HG02588 (cell line): ENCODE results near the gene LDHD.
"Not testable (repeated sequence)": the region's sequence is repeated elsewhere in the genome, so short reads cannot be mapped to it uniquely, and the experiment has no call there.

Source experiments
- ATAC-seq: cut with Tn5 transposase; IDR thresholded peaks from one replicate; pipeline ENCODE4 v1.9.1; 2021; ENCODE audit warnings: mild to moderate bottlenecking, moderate library complexity; ENCODE audit not compliant: unreplicated experiment

Gene LDHD

DNA sequence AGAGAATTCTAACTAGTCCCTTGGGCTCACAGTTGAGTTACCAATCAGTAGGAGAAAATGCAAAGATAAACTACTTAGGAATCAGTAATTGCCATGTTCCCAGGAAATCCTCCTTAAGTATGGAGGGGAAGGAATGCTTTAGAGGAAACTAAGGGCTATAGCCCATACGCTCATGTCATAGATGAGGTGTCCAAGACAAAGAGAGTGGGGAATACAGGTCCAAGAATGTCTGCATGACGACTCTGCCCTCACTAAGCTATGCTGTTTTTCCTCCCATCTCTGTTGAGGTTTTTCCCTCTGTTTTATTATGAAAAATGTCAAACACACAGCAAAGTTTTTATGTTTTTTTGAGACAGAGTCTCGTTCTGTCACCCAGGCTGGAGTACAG is 16.0 kb downstream of the LDHD start:
- no peak for ATAC-seq

DNA sequence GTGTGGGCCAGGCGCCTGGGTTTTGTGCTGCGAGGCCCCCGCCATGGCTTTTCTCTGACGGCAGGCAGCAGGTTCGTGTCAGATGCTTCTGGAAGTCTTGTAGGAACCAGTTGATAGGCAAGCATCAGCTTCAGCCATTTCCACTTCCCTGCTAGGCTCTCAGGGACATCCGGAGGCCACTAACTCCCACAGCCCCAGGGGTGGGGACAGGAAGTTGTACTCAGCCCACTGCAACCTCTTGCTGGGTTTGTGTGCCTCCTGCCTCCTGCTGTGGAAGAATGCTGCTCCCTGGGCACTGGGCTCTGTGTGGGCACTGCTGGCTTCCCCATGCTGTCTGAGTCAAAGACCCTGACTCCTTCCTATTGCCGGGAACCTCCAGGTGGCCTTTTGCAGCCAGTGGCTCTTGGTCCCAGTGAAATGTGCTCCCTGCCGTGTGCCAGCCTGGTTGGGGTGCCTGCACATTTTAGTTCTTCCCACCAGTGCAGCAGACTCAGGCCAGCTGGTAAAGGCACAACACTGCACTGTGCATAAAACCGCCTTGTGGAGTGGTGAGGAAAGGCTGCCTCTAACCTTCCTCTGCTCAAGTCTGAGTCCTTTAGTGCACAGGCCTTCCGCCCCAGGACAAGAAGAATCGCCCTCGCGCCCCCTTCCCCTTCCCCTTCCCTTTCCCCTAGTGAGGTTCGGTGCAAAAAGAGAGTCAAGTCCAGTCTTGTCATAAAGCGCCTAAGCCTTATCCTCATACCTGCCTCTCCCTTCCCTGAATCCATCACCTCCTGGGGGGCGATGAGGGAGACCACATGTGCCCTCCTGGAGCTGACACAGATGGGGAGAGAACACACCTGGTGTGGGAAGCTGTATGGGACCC is 16.6 kb downstream of the LDHD start:
- no peak for ATAC-seq

DNA sequence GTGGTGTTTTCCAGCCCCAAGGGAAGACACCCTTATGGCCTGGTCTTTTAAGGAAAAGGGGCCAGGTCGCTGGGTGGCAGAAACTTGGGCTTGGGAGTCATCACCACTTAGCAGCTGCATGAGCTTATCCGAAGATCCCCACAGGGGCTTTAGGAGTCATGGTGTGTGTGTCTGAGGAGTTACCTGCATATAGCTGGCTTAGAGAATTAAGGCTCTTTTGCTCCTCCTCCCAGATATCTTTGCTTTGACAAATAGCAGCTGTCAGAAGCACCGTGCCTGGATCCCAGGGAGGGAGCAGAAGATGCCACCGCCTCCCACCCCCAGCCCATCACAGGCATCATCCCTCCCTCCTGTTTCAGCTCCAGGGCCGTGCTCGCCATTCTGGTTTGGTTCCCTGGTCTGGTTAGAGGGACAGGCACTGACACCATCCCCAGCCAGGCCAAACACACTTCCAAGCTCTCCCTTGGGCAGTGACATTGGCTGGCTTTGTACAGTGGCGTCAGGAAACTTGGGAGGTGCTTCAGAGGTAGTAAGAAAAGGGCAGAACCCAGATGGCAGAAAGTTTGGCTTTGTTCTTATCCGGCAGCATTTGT is 17.4 kb downstream of the LDHD start:
- no peak for ATAC-seq

DNA sequence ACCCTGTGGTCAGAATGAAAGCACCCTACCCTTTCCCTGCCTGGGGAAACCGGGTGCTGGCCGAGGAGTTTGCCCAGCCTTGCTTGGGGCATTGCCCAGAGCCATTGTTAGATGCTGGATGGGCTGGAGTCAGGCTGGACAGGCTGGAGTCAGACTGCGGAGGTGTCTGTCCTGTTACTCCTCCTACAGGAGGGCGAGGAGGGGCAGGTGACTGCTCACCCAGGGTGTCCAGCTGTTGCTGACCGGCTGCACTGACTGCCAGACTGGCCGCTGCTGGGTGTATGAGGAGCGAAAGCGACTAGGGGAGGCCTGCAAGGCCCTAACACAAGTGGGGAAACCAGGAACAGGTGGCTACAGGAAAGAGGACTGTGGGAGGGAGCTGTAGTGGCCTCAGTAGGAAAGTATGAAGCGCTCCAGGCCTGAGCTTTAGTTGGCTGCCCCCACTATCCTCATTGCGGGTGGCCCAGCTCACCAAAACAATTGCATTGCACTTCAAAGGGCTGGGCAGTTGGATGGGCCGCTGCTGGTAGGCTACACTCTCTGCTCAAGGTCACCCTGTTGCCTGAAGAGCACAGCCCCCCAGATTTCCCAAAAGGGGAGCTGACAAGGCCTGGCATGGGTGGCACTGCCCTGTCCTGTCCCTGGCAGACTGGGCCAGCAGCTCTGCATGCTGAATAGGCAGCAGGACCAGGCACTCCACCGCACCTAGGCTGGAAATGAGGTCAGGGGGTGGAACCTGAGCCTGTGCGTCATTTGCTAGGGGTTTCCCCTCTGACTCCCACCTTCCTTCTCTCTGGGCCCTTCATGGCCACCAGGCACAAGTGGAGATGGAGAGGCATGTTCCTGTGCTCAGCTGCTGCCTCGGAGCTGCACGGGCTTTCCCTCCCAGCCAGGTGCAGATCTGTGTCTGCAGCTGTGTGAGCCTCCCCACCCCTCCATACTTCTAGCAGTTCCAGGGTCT is 18.4 kb downstream of the LDHD start:
- ATAC-seq = peak; percentile 47

DNA sequence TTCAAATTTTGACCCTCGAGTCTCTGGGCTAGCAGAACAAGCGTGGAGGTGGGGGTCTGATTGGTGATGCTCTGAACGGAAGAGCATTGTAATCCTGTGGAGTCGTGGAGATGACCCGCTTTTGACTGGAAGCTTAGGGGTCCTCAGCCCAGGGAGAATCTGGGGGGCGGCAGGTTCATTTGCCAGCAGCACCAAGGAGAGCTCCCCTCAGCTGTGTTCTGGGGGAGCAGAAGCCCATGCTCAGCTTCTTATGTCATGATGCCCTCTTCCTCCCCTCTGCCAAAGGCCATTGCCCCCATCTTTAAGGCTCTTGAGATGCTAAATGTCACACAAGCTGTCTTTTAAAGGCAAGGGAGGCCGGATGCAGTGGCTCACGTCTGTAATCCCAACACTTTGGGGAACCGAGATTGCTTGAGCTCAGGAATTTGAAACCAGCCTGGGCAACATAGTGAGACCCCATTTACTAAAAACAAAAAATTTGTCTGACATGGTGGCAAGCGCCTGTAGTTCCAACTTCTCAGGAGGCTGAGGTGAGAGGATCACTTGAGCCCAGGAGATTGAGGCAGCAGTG is 19.3 kb downstream of the LDHD start:
- ATAC-seq = no peak

DNA sequence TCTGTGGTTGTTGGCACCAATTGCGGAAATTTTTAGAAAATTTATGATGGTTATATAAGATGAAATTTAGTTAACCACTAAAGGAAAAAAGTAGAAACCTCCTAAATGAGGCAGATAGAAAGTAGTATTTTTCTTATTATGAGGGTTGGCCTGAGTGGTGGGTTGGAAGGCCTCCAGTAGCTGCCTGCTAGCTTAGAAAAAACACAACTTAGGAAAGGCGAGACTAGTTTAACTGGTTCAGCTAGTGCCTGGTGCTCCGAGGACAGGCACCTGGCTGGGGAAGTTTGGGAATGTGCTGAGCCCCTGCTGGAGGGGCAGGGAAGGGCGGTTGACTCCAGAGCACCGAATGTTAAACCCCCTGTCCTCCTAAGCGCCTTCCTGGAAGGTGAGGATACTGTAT is 19.9 kb downstream of the LDHD start:
- ATAC-seq = no peak

DNA sequence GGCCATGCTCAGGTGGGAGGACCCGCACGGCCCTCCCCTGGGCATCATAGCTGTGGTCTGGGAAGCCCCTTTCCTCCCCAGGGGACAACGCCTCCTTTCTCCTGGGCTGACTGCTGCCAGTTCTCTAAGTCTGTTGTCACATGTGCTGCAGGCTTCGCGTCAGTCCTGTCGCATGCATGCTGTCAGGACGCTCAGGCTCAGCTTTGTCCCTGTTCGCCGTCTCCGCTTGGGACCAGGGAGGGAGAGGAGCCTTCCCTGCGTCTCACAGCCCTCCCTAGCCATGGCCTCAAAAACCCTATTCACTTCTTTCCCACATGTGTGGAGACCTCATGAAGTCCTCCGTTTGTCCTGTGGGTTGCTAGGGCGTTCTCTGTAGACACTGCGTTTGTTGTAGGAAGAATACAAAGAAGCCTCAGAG is 21.4 kb downstream of the LDHD start:
- no peak for ATAC-seq

DNA sequence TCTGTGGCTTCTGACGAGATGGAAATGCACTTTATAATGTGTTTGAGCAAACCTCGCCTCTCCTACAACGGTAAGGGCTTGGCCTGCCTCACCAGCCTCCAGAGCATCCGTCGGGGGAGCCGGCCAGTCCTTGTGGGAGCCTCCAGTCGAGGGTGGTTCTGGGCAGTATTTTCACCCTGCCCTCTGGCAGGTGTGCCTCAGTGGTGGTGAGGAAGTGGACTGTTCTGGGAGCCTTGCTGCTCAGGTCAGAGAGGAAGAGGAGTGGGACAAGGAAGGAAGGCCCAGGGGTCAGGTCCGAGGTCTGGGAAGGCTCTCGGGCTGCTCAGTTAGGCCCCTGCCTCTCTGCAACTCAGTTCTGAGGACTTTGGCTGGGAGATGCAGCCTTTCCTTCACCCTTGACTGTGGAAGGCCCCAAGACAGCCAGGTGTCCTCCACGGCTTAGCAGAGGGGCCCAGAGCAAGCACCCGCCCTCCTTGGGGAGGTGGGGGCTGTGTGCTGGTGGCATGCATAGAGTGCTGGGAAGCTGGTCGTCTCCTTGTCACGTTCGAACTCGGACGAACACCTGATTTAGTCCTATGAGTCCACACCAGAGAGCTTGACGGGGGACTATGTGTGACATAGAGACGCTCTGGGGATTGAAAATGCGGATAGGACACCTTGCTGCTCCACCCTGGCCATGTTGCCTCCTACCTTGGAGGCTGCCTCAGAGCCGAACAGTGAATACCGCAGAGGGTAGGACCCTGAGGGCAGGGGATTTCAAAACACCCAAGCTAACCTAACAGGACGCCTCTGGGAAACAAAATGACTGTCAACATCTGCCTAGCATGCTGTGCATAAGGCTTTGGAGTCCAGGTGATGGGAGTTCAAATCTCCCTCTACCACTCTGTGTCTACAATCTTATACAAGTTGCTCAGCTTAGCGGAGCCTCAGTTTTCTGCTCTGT is 22.7 kb downstream of the LDHD start:
- ATAC-seq = no peak

DNA sequence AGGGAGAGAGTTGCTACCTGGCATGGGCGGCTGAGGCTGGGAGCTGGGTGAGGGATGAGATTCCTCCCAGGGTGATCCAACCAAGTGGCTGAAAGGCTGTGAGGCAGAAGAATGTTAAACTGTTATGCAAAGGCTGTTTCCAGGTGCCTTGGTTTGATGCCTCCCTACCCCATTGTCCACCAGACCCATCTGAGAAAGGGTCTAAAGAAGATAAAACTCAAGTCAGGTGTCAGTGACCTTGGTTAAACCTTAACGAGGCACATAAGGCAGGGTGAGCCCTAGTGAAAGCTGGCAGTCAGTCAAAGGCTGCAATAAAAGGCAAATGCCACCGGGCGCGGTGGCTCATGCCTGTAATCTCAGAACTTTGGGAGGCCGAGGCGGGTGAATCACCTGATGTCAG is 23.8 kb downstream of the LDHD start:
- no peak for ATAC-seq

DNA sequence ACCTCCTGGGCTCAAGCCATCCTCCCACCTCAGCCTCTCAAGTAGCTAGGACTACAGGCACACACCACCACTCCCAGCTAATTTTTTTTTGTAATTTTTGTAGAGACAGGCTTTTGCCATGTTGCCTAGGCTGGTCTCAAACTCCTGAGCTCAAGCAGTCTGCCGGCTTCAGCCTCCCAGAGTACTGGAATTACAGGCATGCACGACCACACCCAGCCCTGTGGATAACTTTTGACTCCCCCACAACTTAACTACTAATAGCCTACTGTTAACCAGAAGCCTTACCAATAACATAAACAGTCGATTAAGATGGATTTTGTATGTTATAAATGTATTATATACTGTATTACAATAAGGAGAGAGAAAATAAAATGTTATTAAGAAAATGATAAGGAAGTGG is 25.0 kb downstream of the LDHD start:
- not testable (repeated sequence) for ATAC-seq

DNA sequence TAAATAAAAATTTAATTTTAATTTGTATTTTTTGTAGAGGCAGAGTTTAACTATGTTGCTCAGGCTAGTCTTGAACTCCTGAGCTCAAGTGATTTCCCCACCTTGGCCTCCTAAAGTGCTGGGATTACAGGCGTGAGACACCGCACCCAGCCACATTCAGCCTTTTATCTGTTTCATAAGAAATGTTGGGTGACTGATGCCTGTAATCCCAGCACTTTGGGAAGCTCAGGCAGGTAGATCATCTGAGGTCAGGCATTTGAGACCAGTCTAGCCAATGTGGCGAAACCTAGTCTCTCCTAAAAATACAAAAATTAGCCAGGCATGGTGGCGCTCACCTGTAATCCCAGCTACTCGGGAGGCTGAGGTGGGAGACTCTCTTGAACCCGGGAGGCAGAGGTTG is 25.7 kb downstream of the LDHD start:
- ATAC-seq = not testable (repeated sequence)

DNA sequence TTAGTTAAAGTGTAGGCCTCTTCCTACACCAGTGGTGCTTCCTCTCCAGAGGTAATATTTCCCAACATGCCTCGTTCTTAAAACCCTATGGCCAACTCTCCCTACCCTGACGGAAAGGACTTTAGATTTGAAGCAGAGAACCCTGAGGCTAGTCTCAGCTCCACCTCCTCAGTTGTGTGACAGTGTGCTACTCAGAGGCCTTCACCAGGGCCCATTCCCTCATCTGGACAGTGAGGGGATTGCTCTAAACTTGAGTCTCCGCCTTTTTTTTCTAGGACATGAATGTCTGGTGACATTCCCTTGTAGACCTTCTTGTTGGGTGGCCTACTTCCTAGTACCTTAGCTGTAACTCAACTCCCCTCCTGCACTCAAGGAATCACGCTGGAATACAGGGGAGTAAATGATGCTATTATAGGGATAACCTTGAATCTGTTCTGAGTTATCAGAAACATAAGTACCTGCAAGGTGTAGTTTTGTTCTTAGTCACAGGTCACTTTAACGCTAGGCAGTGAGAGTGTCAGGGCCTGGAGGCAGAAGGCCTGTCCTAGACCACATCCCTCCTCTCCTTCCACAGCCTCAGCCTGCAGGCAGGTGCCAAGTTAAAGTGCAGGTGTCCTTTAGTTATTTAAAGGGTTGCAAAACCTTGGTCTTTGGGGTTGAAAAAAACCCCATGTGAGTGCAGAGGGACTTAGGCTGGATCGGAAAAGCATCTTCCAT is 26.9 kb downstream of the LDHD start:
- ATAC-seq = no peak

DNA sequence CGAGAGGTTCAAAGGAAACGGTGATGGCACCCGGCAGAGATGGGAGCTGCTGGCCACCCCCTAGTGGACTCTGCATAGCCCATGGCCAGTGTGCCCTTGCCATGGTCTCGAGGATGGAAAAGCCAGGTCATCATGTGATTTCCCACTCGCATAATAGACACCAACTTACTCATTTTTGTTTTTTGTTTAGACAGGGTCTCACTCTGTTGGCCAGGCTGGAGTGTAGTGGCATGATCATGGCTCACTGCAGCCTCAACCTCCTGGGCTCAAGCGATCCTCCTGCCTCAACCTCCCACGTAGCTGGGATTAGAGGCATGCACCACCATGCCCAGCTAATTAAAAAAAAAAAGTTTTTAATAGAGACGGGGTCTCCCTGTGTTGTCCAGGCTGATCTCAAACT is 27.6 kb downstream of the LDHD start:
- no peak for ATAC-seq

DNA sequence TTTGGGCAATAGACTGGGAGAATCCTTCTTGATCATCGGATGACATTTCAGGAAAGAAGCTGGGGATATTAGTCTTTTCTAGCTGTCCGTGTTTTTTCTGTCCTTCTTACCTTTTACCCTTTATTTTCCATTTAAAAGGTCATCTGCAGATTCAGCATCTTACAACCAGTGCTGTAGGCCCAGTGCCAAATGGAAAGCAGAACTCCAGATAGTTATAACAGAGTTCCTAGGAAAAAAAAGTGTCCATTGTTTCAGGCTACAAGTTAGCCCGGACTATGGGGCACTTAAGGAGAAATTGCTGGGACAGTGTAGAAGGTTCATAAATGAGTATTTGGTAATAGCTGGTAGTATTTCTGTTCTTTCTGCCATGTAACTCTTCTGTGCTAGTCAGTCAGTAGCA is 28.4 kb downstream of the LDHD start:
- ATAC-seq = no peak

DNA sequence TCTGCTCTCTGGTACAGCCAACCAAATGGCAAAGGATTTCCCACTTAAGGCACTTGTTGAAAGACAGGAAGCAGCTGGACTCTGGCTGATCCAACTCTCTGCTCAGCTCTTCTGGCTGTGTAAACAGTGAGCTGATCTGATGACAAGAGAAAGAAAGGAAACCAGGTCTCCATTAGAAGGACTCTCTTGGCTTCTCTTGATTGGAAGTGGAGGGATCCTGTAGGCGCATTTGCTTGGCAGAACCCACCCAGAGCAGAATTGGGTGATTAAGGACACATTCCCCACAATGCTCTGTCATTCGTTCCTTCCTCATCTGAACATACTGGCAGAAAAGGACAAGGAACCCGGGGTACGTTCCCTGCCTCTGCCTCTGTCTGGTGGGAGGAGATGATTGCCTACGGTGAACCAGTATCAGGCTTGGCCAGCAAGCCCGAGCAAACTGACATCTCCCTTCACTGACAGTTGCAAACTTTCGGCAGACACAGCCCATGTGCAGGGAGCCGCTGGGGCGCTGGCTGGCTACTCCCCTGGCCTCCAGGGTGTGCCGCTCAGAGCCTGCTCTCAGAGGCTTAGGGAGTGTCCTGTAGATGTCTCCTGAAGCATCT is 29.1 kb downstream of the LDHD start:
- no peak for ATAC-seq

DNA sequence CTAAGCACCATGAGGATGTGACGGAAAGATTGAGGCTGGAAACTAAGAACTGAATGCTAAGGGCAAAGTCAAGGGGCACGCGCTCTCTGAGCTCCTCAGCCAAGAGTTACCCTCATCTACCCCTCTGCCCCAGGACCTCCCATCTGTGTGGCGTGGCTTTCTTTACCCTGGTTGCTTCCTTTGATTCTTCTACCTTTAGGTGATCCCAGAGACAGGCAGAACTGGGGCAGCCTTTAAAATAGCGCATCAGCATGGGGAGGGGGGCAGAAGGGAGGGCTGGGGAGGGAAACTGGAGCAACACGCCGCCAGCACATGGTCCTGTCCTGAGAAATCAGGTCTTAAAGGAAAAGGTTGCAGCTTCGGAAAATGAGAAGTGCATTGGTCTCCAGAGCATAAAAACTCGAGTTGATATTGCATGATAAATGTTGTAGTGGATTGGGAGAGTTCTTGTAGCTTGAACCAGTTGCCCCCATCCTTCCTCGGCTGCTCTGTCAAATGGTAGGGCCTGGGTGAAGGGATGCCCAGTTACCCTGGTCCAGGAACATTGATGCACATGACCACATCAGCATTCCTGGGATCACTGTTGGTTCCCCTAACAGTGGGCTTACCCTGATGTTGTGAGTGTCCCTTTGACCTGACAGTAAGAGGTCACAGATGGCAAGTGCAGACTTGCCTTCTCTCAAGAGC is 29.7 kb downstream of the LDHD start:
- no peak for ATAC-seq

DNA sequence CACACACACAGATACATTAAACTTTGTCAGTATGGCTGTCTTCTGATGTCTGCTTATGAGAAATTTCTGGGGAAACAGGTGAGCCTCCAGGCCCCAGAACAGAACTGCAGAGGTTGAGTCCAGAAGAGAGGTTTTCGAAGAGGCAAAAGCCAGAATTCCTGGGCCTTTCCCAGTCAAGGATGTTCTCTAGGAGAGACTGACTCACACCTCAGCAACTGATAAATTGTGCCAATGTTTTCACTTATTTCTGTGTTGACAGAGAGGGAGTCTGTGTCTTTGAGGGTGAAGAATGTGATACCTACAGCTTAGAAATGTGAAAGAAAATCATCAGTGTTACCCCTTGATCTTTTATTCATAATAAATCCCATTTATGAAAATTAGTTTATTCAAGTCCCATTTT is 30.3 kb downstream of the LDHD start:
- ATAC-seq = no peak

DNA sequence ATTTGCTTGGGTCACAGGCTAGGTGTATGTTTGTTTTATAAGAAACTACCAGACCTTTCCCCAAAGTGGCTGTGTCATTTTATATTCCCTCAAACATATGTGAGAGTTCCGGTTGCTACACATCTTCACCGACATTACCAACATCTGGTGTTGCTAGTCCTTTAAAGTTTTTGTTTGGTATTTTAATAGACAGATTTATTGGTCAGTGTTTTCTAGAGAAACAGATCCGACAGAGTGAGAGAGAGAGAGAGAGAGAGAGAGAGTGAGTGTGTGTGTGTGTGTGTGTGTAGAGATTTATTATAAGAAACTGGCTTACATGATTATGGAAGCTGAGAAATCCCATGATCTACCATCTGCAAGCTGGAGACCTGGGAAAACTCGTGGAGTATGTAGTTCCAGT is 31.0 kb downstream of the LDHD start:
- ATAC-seq = no peak
